ENCODE measurements around the gene CFAP299. TPM values are rescaled to one million over a fixed set of nuclear protein-coding genes. Genes with fewer than 3 reads are reported as not detected.

The CFAP299 gene
- total and polyA plus RNA-seq, 2 donors (not counting 1 experiment from before 2014, with no cell fraction given), result not detected

- intact Hi-C loops (cut with micrococcal nuclease), result loop anchor here (10.0 kb wide), 1 partner anchor 50 kb away; no protein-coding TSS in a partner anchor
- H3K27ac Mint-ChIP-seq, result no peak overlapping the region
Measured at GRCh38 chr4:80484712-80485111, 149.2 kb downstream of the CFAP299 start.

DNA sequence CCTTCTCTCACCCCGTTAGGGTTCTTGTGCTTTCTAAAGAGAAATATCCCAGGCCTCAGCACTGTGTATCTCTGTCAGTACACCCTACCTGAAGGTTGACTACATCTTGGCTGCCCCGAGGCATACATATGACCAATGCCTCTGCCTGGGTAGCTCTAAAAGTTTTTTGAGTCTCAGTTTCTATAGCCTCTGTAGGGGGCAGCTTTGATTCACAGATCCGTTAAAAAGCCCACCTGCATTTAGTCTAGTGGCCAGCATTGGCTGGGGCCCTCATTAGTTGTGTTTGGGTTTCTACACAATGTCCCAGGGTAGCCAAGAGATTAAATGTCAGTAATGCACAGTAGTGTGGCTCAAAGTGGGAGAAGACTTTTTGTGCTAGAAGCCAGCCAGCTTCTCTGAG is 151.1 kb downstream of the CFAP299 start:
- H3K27ac ChIP-seq (ENCODE audit: low read length in 2 of 2), result no peak overlapping the region
- no peak overlapping the region for H3K4me3 ChIP-seq (ENCODE audit: control extremely low read depth in 1 of 5, extremely low read depth in 1 of 5, insufficient read depth in 1 of 5, low read depth in 2 of 5, low read length in 4 of 5)
- peaks cover 3 to 8% of the 10 kb centered on the region in 2 donors for H3K4me1 ChIP-seq (ENCODE audit: control insufficient read depth in 2 of 2, insufficient read depth in 2 of 2, low read length in 2 of 2)
- no peaks in the 10 kb centered on the region for H3K36me3 ChIP-seq (replicated peaks in 1 of 2; ENCODE audit: control extremely low read depth in 1 of 2, control insufficient read depth in 1 of 2, extremely low read depth in 1 of 2, insufficient read depth in 2 of 2, low read length in 1 of 2)
- CTCF ChIA-PET, result no interaction called here
- Mint-ChIP-seq H3K4me3 (no peak overlapping the region), H3K27me3 (peaks cover 5% of the 10 kb centered on the region), H3K9me3 (ENCODE audit: insufficient read depth) (no peaks in the 10 kb centered on the region), H3K27ac (no peak overlapping the region), H3K4me1 (peaks cover 14% of the 10 kb centered on the region)
- POLR2A ChIA-PET, result no interaction called here
- no peak overlapping the region for H3K9ac ChIP-seq (ENCODE audit: low read length)
- H3K79me2 ChIP-seq (ENCODE audit: control insufficient read depth, insufficient read depth, low read length), result no peaks in the 10 kb centered on the region
- no peak overlapping the region for H2AFZ ChIP-seq (ENCODE audit: insufficient read depth, low read depth, low read length, poor library complexity, severe bottlenecking)
- TF ChIP-seq CTCF (IDR thresholded peaks at IDR 0.05) (no peak), EZH2 (IDR thresholded peaks at IDR 0.05; ENCODE audit: borderline replicate concordance, insufficient read depth, low read depth, low read length, poor library complexity, severe bottlenecking) (no peak)
- no peak for ATAC-seq (ENCODE audit: low read depth)
- intact Hi-C loops (cut with micrococcal nuclease), result loop anchor here (10.0 kb wide), 1 partner anchor 48 kb away; no protein-coding TSS in a partner anchor
- no peak overlapping the region for H3K4me2 ChIP-seq (replicated peaks; ENCODE audit: low read depth, low read length, poor library complexity, severe bottlenecking)
- 89% methylated on average over 3 of the region's 3 CpGs for WGBS (ENCODE audit: insufficient coverage)
- no peaks in the 10 kb centered on the region for H3K9me3 ChIP-seq (ENCODE audit: control extremely low read depth in 1 of 3, control insufficient read depth in 2 of 3, insufficient read depth in 1 of 3, low read length in 2 of 3)
- DNase-seq, result no peak
- no peaks in the 10 kb centered on the region for H4K20me1 ChIP-seq (ENCODE audit: control insufficient read depth, insufficient read depth, low read length, poor library complexity, severe bottlenecking)
- no peaks in the 10 kb centered on the region for H3K27me3 ChIP-seq (replicated peaks in 1 of 4; ENCODE audit: control extremely low read depth in 1 of 4, control insufficient read depth in 3 of 4, insufficient read depth in 4 of 4, low read length in 3 of 4)

More at GRCh38 chr4:80484712-80485111, 149.2 kb downstream of the CFAP299 start:
- ChIA-PET CTCF (no interaction called here), POLR2A (no interaction called here)
- Mint-ChIP-seq H3K9me3 (ENCODE audit: insufficient read depth) (no peaks in the 10 kb centered on the region), H3K4me1 (peaks cover 6% of the 10 kb centered on the region), H3K27me3 (peaks cover 5% of the 10 kb centered on the region), H3K4me3 (no peak overlapping the region)
- Histone ChIP-seq H3K9me3 (ENCODE audit: control extremely low read depth in 1 of 3, control insufficient read depth in 2 of 3, insufficient read depth in 1 of 3, low read length in 2 of 3) (no peaks in the 10 kb centered on the region), H3K4me1 (ENCODE audit: control insufficient read depth in 2 of 2, insufficient read depth in 2 of 2, low read length in 2 of 2) (peaks cover 0 to 3% of the 10 kb centered on the region in 2 donors), H3K79me2 (ENCODE audit: control insufficient read depth, insufficient read depth, low read length) (no peaks in the 10 kb centered on the region), H4K20me1 (ENCODE audit: control insufficient read depth, insufficient read depth, low read length, poor library complexity, severe bottlenecking) (no peaks in the 10 kb centered on the region), H3K27me3 (replicated peaks in 1 of 4; ENCODE audit: control extremely low read depth in 1 of 4, control insufficient read depth in 3 of 4, insufficient read depth in 4 of 4, low read length in 3 of 4) (no peaks in the 10 kb centered on the region), H2AFZ (ENCODE audit: insufficient read depth, low read depth, low read length, poor library complexity, severe bottlenecking) (no peak overlapping the region), H3K4me3 (ENCODE audit: control extremely low read depth in 1 of 5, extremely low read depth in 1 of 5, insufficient read depth in 1 of 5, low read depth in 2 of 5, low read length in 4 of 5) (no peak overlapping the region), H3K36me3 (replicated peaks in 1 of 2; ENCODE audit: control extremely low read depth in 1 of 2, control insufficient read depth in 1 of 2, extremely low read depth in 1 of 2, insufficient read depth in 2 of 2, low read length in 1 of 2) (no peaks in the 10 kb centered on the region), H3K9ac (ENCODE audit: low read length) (no peak overlapping the region), H3K4me2 (replicated peaks; ENCODE audit: low read depth, low read length, poor library complexity, severe bottlenecking) (no peak overlapping the region), H3K27ac (ENCODE audit: low read length in 2 of 2) (no peak overlapping the region)
- ATAC-seq (ENCODE audit: low read depth) (no peak), DNase-seq (no peak)
- TF ChIP-seq EZH2 (IDR thresholded peaks at IDR 0.05; ENCODE audit: borderline replicate concordance, insufficient read depth, low read depth, low read length, poor library complexity, severe bottlenecking) (no peak), CTCF (IDR thresholded peaks at IDR 0.05) (no peak)
- no CpG with 5 or more reads among the region's 2 CpGs for WGBS (ENCODE audit: insufficient coverage)
